Measurements from ENCODE around the gene LEUTX.
"Not testable (repeated sequence)": the region's sequence is repeated elsewhere in the genome, so short reads cannot be mapped to it uniquely, and the experiment has no call there.

Gene LEUTX

GRCh38 chr19:39754544-39754943 lies 24.1 kb upstream of the LEUTX start:
- no peaks in the 10 kb centered on the region; the same call in 1 of the 2 replicates for H3K4me1 ChIP-seq (ENCODE audit: control insufficient read depth, low read length)
- H3K27me3 ChIP-seq (ENCODE audit: control insufficient read depth, low read length): peaks cover 37% of the 10 kb centered on the region; the same call in 1 of the 2 replicates
- no peaks in the 10 kb centered on the region for H4K20me1 ChIP-seq (ENCODE audit: control insufficient read depth, insufficient read depth, low read depth, low read length)
- H3K4me2 ChIP-seq (ENCODE audit: low read length): no peak overlapping the region
- H3K9me2 ChIP-seq (replicated peaks; ENCODE audit: control insufficient read depth, low read length): no peaks in the 10 kb centered on the region
- no peak overlapping the region for H3K4me3 ChIP-seq (ENCODE audit: low read length)
- no peaks in the 10 kb centered on the region for H3K79me2 ChIP-seq (ENCODE audit: control insufficient read depth, low read length)
- TF ChIP-seq CTCF (IDR thresholded peaks at IDR 0.05; ENCODE audit: low read depth, low read length, poor library complexity, severe bottlenecking) (no peak), EZH2phosphoT487 (IDR thresholded peaks at IDR 0.05; ENCODE audit: borderline replicate concordance, low read length) (no peak)
- no peak overlapping the region for H3K27ac ChIP-seq (ENCODE audit: low read depth, low read length)
- no peaks in the 10 kb centered on the region for H3K36me3 ChIP-seq (ENCODE audit: control insufficient read depth, low read length)
- no peaks in the 10 kb centered on the region for H3K9me3 ChIP-seq (ENCODE audit: control insufficient read depth, insufficient read depth, low read length)
- H3F3A ChIP-seq (ENCODE audit: control insufficient read depth, insufficient read depth): no peaks in the 10 kb centered on the region

- H3K79me2 ChIP-seq (ENCODE audit: control insufficient read depth, low read length): no peaks in the 10 kb centered on the region
- no peak overlapping the region for H3K27ac ChIP-seq (ENCODE audit: low read depth, low read length)
- H3K9me2 ChIP-seq (replicated peaks; ENCODE audit: control insufficient read depth, low read length): no peaks in the 10 kb centered on the region
- H3F3A ChIP-seq (ENCODE audit: control insufficient read depth, insufficient read depth): no peaks in the 10 kb centered on the region
- H3K4me2 ChIP-seq (ENCODE audit: low read length): no peak overlapping the region
- peaks cover 38% of the 10 kb centered on the region; the same call in 1 of the 2 replicates for H3K27me3 ChIP-seq (ENCODE audit: control insufficient read depth, low read length)
- TF ChIP-seq CTCF (IDR thresholded peaks at IDR 0.05; ENCODE audit: low read depth, low read length, poor library complexity, severe bottlenecking): no peak
- no peak for TF ChIP-seq EZH2phosphoT487 (IDR thresholded peaks at IDR 0.05; ENCODE audit: borderline replicate concordance, low read length)
- H4K20me1 ChIP-seq (ENCODE audit: control insufficient read depth, insufficient read depth, low read depth, low read length): no peaks in the 10 kb centered on the region
- no peak overlapping the region for H3K4me3 ChIP-seq (ENCODE audit: low read length)
- no peaks in the 10 kb centered on the region for H3K9me3 ChIP-seq (ENCODE audit: control insufficient read depth, insufficient read depth, low read length)
- H3K4me1 ChIP-seq (ENCODE audit: control insufficient read depth, low read length): peaks cover 4% of the 10 kb centered on the region
- no peaks in the 10 kb centered on the region for H3K36me3 ChIP-seq (ENCODE audit: control insufficient read depth, low read length)
Observed at GRCh38 chr19:39754971-39755370, 23.7 kb upstream of the LEUTX start.

GRCh38 chr19:39759457-39760184 lies 19.0 kb upstream of the LEUTX start:
- Histone ChIP-seq H3K27ac (ENCODE audit: low read depth, low read length) (no peak overlapping the region), H3K4me1 (ENCODE audit: control insufficient read depth, low read length) (peaks cover 7% of the 10 kb centered on the region), H3K9me2 (replicated peaks; ENCODE audit: control insufficient read depth, low read length) (no peaks in the 10 kb centered on the region), H4K20me1 (ENCODE audit: control insufficient read depth, insufficient read depth, low read depth, low read length) (no peaks in the 10 kb centered on the region), H3K36me3 (ENCODE audit: control insufficient read depth, low read length) (no peaks in the 10 kb centered on the region), H3K9me3 (ENCODE audit: control insufficient read depth, insufficient read depth, low read length) (no peaks in the 10 kb centered on the region), H3K27me3 (ENCODE audit: control insufficient read depth, low read length) (peaks cover 36% of the 10 kb centered on the region; the same call in 1 of the 2 replicates), H3F3A (ENCODE audit: control insufficient read depth, insufficient read depth) (no peaks in the 10 kb centered on the region), H3K4me2 (ENCODE audit: low read length) (no peak overlapping the region), H3K4me3 (ENCODE audit: low read length) (no peak overlapping the region), H3K79me2 (ENCODE audit: control insufficient read depth, low read length) (no peaks in the 10 kb centered on the region)
- TF ChIP-seq CTCF (IDR thresholded peaks at IDR 0.05; ENCODE audit: low read depth, low read length, poor library complexity, severe bottlenecking): no peak
- TF ChIP-seq EZH2phosphoT487 (IDR thresholded peaks at IDR 0.05; ENCODE audit: borderline replicate concordance, low read length): no peak

GRCh38 chr19:39761851-39762250 lies 16.8 kb upstream of the LEUTX start:
- not testable (repeated sequence) for H4K20me1 ChIP-seq (ENCODE audit: control insufficient read depth, insufficient read depth, low read depth, low read length); H3K36me3 ChIP-seq (ENCODE audit: control insufficient read depth, low read length); H3K4me1 ChIP-seq (ENCODE audit: control insufficient read depth, low read length); H3K4me2 ChIP-seq (ENCODE audit: low read length); H3K4me3 ChIP-seq (ENCODE audit: low read length); H3K27ac ChIP-seq (ENCODE audit: low read depth, low read length); H3F3A ChIP-seq (ENCODE audit: control insufficient read depth, insufficient read depth); H3K9me2 ChIP-seq (replicated peaks; ENCODE audit: control insufficient read depth, low read length); H3K9me3 ChIP-seq (ENCODE audit: control insufficient read depth, insufficient read depth, low read length); H3K79me2 ChIP-seq (ENCODE audit: control insufficient read depth, low read length)
- H3K27me3 ChIP-seq (ENCODE audit: control insufficient read depth, low read length): peaks cover 28% of the 10 kb centered on the region; the same call in 1 of the 2 replicates

Data from DOHH2 (cell line).